GM19467 (cell line): ENCODE results near the gene XXYLT1.

Experiments used
- ATAC-seq: cut with Tn5 transposase; IDR thresholded peaks from one replicate; pipeline ENCODE4 v1.9.1; 2021; ENCODE audit warnings: mild to moderate bottlenecking, moderate library complexity; ENCODE audit not compliant: unreplicated experiment

The XXYLT1 gene

DNA sequence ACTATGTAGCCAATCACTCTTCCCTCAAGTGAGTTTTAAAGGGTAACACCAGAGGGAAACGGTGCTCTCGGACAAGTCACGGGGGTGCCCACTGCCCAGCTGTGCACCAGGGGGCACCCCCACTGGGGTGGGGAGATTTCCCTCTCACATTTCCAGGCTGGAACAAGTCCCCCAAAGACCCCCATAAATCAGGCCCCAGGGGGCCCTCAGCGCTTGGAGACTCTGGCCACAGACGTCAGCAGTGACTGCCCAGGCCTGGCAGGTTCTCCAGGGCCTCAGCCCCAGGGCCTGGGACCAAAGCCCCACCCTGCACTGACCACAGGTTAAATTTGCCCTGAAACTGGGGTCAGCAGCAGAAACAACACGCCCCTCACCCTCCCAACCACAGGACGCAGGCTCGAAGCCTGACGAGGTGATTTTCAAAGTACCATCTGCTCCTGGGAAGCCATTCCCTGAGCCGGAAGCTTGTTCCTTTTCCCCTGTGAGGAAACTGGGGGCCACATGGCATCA, 17.0 kb downstream of the XXYLT1 start:
- ATAC-seq = no peak

DNA sequence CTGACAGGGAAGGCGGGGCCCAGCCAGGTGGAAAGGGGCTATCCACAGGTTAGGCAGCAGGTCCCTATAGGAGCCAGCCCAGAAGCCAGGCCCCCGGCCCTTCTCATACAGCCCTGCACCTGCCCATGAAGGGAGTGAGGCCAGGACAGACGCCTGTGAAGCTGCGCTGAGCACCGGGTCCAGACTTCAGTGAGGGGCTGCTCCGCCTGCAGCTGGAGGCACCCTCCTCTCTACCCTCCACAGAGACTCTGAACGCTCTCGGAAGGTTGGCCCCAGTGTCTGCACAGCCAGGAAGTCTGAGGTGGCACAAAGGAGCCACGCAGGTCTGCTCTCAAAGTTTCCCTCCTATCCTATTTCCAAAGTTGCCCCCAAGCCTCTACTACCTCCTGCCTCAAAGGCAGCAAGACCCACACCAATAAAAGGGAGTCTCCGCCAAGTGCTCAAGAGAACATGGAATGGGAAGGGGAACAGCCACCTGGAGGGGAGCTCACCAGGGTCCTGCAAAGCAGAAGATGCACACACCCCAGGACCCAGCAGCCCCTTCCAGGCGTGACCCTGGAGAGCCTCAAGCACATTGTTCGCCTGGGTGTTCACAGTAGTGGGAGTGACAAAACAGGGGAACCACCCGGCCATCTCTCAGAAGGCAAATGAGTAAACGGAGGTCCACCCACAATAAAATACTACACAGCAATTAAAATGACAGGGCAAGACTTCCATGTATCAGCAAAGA, 19.5 kb downstream of the XXYLT1 start:
- ATAC-seq = no peak

DNA sequence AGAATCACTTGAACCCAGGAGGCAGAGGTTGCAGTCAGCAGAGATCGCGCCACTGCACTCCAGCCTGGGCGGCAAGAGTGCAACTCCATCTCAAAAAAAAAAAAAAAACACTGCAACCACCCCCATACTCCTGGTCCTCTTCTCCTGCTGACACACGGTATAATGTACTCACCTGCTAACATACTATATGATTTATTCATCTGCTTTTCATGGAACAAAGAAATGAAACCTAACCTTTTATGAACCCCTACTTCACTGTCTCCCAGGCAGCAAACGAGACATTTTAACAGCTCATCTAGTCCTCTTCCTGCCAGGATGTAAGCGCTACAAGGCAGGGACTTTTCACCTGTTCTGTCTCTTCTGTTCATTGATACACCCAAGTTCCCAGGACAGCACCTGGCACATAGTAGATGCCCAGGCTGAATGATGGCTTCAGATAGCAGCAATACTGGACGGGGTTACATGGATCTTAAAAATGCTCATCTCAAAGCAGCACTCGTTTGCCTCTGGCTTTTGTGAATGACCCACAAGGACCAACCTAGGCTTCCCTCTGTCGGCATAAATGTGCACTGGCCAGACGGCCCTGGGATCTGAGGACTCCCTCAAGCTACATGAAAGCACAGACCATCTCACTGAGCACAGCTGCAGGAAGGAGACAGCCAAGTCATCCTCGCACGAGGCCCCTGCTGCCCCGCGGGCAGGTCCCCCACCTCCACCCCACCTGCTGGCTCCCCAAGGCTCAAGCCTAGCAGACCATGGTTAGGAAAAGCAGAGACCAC, 20.3 kb downstream of the XXYLT1 start:
- no peak for ATAC-seq

DNA sequence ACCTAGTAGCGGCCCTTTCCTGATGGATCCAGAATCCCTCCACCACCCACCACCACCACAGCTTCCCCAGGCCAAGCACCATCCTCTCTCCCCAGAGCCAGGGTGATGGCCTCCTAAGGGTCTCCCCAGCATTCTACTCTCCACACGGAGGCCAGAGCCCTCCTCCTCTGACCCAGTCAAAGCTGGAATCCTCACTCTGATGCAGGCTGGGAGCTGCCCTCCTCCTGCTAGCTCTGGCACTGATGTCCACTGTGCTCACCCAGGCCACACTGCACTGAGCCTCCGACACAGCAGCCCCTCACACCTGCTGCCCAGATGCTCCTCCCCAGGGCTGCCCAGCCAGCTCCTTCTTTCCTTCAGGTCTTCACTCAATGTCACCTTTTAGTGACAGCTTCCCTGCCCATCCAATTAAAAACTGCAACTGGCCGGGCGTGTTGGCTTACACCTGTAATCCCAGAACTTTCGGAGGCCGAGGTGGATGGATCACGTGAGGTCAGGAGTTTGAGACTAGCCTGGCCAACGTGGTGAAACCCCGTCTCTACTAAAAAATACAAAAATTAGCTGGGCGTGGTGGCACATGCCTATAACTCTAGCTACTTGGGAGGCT, 21.0 kb downstream of the XXYLT1 start:
- no peak for ATAC-seq

DNA sequence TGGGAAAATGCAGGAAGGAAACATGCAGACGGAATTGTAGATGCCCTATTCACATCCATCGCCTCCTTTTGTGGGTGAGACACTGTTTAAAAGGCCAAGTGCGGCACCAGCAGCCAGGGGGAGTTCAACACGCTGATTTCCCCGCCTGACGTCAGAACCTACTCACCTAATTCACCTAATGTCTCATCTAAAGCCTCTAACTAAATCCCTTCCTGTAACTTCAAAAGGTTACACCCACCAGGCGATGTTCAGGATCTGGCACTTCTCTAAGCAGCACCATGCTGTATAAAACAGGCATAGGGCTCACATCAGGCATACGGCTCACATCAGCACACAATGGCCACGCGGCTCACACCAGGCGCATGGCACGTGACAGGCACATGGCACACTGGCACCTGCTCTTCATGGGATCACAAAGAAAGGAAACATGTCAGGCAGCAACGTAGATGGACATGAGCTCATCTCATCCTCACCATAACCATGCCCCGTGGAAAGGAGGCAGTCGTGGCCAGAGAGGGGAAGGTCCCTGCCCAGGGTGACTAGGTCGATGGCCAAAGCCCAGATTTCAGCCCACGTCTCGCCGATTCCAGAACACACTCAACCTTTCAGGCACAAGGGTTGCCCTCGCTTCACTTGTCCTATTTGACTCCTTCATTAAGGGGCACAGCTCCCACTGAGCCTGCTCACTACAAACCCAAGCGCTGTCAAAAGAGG, 21.7 kb downstream of the XXYLT1 start:
- no peak for ATAC-seq

DNA sequence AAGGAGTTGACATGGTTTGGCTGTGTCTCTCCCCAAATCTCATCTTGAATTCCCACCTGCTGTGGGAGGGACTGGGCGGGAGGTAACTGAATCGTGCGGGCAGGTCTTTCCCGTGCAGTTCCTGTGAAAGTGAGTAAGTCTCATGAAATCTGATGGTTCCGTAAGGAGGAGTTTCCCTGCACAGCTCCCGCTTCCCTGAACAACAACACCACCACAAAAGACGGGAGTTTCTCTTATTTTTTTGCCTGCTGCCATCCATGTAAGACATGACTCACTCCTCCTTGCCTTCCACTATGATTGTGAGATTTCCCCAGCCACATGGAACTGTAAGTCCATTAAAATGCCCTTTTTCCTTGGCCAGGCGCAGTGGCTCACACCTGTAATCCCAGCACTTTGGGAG, 22.7 kb downstream of the XXYLT1 start:
- ATAC-seq = no peak

DNA sequence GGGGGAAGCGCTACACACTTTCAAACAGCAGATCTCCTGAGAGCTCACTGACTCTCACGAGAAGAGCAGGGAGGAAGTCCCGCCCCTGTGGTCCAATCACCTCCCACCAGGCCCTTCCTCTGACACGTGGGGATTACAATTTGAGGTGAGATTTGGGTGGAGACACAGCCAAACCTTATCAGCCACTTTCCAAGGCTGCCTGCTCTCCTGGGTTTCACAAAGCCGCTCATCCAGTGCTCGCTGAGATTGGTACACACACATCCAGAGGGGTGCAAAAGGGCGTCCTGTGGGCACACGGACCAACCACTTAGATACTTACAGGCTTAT, 23.1 kb downstream of the XXYLT1 start:
- no peak for ATAC-seq

DNA sequence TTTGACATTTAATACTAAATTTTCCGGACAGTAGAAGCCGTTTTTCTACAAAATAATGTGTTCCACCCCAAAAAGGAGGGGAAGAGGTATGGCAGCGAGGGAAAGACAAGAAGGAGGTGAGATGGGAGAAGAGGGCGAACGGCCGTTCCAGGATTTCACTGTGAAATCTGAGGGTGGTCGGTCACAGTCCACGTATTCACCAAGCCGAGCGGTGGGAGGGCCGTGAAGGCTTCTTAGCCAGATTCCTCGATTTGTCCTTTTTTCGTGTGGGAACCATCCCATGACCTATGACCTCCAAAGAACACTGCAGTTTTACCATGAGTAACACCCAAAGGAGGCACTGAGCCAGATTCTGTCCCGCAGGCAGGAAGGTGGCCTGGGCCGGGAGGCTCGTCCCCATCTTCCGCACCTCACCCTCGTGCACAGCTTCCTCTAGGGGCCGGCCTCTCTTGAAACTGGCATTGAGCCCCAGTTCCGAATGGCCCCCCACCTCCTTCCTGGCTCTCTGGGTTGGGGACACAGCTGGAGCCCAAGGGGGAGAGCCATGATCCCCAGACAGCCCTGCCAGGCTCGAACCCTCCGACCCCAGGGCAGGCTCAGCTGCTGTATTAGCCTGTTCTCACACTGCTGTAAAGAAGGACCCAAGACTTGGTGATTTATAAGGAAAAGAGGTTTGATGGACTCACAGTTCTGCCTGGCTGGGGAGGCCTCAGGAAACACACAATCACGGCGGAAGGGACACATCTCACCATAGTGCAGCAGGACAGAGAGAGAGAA, 23.7 kb downstream of the XXYLT1 start:
- ATAC-seq = no peak

DNA sequence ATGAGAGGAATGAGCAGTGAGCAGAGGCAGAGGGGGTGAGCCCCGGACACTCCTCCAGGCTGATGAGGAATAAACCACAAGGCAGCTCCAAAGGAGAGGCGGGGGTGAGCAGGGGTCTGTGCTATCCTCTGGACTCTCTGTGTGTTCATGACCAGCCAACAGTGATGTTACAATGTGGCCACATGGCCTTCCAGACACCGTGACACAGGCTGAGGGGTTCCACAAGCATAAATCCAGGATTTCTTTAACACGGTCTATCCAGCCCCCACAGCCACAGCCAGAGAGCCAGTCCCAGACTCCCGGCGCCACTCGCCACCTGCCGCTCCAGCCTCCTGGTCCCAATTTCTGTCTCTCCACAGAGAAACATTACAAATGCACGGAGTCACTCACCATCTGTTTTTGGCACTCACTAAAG, 24.4 kb downstream of the XXYLT1 start:
- no peak for ATAC-seq

DNA sequence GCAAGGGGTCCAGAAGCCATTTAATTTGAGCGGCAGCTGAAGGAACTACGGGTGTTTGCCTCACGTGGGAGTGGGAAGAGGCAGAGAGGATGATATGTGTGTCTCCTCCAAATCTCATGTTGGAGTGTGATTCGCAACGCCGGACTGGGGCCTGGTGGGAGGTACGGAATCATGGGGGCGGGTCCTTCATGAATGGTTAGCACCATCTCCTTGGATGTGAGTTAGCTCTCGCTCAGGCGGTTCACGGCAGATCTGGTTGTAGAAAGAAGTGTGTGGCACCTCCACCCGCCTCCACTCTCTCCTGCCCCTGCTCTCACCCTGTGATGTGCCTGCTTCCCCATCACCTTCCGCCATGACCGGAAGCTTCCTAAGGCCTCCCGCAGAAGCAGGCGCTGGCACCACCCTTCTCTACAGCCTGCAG, 25.4 kb downstream of the XXYLT1 start:
- no peak for ATAC-seq

DNA sequence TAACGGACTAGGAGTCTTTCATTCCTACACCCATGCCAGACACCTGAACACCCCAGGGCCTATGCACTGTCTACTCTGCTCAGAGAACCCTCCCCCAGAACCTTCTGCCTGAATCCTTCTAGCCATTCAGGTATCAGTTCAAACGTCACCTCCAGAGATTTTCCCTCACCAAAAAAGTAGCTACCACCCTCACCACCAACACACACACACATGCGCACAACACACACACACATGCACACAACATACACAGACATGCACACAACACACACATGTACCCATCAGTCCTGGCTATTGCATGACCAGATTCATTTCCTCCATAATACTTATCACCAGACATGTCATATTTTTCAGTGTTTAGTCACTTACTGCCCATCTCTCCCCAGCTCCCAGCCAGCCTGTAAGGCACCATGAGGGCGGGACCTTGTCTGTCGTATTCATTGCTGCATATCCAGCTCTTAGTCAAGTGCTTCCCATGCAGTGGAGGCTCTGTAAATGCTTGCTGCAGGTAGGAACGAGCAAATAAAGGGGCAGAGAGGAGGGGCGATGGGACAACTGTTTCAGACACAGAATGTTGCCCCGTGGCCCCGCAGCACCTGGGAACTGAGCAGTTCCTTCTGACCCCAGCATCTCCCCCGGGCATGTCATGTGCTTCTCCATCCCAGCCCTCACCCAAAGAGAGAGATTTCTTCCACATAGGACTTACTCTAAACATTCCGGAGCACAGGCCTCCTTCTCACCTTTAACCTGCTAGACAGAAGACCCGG, 29.2 kb downstream of the XXYLT1 start:
- no peak for ATAC-seq

DNA sequence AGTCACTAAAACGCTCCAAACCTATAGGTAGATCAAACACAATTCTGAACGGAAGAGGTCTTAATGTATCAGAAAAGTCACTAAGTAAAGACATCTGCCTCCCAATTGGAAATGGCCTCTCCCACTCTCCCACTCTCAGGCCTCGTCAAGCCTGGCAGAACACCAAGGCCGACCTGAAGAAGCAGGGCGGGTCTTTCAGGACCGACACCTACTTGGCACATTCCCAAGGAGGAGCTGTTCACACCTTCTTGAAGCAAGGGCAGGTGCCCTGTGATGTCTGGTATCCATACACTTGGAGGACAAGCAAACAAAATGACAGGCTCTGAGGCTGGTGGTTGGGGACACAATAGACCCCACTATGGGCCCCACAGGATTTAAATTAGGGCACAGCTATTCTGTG, 30.0 kb downstream of the XXYLT1 start:
- ATAC-seq = no peak

DNA sequence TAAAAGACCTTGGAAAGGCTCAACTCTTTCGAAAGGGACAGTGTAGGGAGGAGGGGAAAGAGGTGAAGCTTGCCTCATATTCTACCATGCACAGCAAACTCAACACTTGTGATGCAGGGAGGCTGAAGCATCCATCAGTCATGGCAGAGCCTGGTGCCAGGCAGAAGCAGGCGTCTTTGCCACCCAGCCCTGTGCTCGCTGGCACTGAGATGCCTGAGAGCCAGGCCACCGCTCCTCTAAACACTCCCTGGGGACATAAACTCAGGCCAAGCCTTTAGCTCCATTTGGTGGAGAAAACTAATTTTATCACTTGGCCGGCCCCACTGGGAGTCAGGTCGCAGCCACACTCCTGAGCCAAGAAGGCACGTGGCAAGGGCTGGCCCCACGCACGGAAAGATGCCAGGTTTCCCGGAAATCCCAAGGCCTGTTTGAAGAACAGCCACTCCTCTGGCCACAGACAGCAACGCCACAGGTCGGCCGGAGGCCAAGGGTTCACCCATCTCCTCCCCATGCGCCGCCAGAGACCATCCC, 30.7 kb downstream of the XXYLT1 start:
- no peak for ATAC-seq

DNA sequence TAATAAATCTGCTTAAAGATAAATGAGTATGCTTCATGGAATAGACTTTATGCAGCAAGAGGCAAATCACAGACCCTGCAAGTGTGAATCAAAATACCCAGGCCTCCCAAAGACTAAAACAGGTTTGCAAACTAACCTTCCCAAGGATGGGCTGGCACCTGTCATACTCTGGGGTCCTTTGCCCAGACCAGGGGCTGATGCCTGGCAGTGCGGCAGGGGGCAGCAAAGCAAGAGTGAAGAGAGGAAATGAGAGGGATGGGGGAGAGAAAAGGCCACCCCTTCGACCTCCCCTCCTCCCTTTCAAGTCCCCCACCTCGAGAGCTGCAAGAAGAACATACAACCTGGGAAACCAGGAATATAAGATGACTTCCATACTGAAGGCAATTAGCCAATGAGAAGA, 31.8 kb downstream of the XXYLT1 start:
- no peak for ATAC-seq

DNA sequence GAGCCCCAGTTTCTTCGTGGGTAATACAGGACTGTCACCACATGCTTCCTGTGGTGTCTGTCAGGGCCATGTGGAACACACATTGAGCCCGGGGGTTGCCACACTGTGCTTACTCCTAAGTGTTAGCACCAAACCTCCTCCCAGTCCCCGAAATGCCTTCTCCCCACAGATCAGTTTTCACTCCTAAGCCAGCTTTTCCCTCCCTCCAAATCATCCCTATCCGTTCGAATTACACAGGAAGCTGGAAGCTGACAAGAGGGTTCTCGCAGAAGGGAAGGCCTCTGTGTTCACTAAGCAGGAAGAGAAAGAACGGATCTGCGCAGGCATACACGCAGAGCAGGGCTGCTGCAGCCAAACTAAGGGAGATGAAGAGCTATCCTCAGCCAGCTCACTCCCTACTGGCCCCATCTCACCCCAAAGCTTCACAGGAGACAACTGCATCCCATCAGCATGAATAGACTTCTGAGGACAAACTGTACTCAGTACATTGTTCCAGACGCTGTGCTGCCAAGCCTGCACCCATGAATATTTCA, 32.3 kb downstream of the XXYLT1 start:
- no peak for ATAC-seq

DNA sequence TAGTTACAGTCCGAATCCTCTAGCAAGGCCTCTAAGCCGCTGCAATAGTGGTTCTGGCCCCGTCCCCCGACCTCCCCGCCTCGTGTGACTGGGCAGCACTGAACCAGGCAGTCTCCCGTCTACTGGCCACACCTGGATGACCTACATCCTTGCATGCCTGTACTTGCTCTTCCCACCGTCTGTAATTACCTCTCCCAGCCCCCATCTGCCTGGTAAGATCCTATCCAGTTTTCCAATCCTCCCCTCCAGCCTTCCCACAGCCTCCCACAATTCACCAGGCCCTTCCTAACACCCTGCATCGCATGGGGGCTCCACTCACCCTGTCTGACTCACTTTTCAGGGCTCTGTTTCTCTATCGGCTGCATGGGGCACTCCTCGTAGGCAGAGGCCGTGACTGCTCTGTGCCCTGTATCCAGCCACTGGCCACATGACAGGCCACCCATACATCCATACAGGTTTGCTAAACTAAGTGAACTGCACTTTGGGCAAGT, 32.8 kb downstream of the XXYLT1 start:
- ATAC-seq = no peak

DNA sequence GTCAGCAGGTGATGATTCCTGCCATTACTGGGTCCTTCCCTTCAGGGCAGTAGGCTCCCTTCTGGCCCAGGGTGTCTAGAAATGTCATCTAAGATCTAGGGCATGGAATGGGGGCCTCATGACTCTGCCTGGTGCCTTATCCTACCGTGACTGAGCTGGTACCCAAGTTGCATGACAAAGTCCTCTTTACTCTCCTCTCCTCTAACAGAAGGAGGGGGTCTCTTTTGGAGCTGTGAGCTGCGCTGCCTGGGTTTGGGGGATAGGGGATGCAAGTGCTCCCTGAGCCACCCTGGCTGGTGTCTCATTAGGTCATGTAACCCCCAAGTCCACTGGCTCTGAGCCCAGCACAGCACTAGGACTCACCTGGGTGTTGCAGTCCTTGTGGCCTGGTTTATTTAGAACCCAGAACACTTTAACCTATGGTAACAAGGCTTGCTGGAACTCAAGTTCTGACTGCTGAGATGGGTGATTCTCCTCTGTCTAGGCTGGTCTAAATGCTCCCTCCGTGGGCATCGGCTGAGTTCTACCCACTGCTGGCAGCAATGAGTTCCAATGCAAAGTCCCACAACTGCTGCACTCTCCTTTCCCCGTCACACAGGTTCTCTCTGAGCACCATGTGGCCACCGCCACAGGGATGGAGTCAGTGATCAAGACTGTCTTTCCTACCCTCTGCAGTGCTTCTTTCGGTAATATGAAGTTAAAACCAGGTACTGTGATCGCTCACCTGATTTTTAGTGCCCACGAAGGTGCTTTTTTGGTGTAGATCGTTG, 34.0 kb downstream of the XXYLT1 start:
- no peak for ATAC-seq

DNA sequence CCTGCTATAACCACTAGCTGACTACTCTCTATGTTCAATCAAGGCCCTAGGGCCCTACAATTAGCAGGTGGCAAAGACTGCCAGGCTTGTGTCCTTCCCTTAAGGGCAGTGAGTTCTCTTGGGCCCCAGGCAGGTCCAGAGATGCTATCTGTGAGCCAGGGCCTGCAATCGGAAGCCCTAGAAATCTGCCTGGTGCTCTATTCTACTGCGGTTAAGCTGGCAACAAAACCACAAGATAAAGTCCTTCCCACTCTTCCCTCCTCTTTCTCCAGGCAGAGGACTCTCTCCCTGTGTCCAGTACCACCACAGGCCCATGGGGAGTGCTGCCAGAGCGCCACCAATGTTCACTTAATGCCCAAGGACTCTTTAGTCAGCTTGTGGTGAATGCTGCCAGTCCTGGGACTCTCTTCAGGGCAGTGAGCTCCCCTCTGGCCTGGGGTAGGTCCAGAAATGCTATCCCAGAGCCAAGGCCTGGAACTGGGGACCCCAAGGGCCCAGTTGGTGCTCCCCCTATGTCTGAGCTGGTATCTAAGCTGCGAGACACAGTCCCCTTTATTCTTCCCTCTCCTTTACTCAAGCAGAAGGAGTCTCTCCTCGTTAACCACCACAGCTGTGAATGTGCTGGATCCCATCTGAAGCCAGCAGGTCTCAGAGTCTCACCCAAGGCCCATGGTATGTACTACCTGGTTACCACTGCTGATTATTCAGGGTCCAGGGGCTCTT, 34.7 kb downstream of the XXYLT1 start:
- no peak for ATAC-seq
